ENCODE data around the gene PTH. TPM values are rescaled to one million over a fixed set of nuclear protein-coding genes. Genes with fewer than 3 reads are reported as not detected.

PTH gene
- not detected in 2 replicates for total RNA-seq

GRCh38 chr11:13495929-13496328 lies at the start of gene PTH:
PTH (minus strand) TSS chr11:13495997; CDS start chr11:13492855, 3,142 bp downstream.

GRCh38 chr11:13462901-13463778 lies 32.7 kb downstream of the PTH start, which contains the start of gene BTBD10:
BTBD10 (minus strand) TSS chr11:13463222; CDS start chr11:13445124, 18,098 bp downstream.

Other genes with a start within 250 kb of the PTH start
- 13.6 and 13.8 TPM in 2 replicates for gene BMAL1, start 218.2 kb downstream of the PTH start, total RNA-seq
- gene BTBD10, start 32.8 kb downstream of the PTH start, total RNA-seq, result 75.1 and 159 TPM in 2 replicates
- 56.5 and 113 TPM in 2 replicates for gene FAR1, start 172.7 kb upstream of the PTH start, total RNA-seq